Kidney (tissue), 14 donors: ENCODE results near the gene PROSER3. TPM values are rescaled to one million over a fixed set of nuclear protein-coding genes. Genes with fewer than 3 reads are reported as not detected.

ENCODE experiments used
- DNase-seq, 5 donors: peaks; one replicate each; pipeline ENCODE4 v3.0.0-alpha.2; 2013 to 2020
- FAIRE-seq: peaks from 2 replicates; lab custom pipeline; 2012; peaks lifted over from hg19 to GRCh38; lab: Jason Lieb, UNC
- H3K27ac ChIP-seq, 2 donors: one replicate each; pipeline ENCODE4 v1.7.0; 2013; ENCODE audit warnings: low read depth in 2 of 2, low read length in 2 of 2, inconsistent platforms in 1 of 2
- H3K27me3 ChIP-seq: one replicate; pipeline ENCODE4 v1.7.1; 2013; ENCODE audit warnings: low read length, inconsistent platforms; ENCODE audit not compliant: control insufficient read depth, insufficient read depth
- H3K36me3 ChIP-seq, 3 donors: one replicate each; pipeline versions ENCODE4 v1.7.0 to v1.7.1; 2013; ENCODE audit warnings: low read length in 3 of 3, control low read depth in 1 of 3, inconsistent platforms in 1 of 3; ENCODE audit not compliant: insufficient read depth in 3 of 3, control insufficient read depth in 2 of 3
- H3K4me1 ChIP-seq, 3 donors: one replicate each; pipeline versions ENCODE4 v1.7.0 to v1.7.1; 2013; ENCODE audit warnings: low read length in 3 of 3, inconsistent platforms in 1 of 3, low read depth in 1 of 3; ENCODE audit not compliant: control insufficient read depth in 2 of 3, insufficient read depth in 2 of 3
- H3K4me3 ChIP-seq, 3 donors: one replicate each; pipeline versions ENCODE4 v1.7.0 to v1.8.1; 2013; ENCODE audit warnings: low read length in 3 of 3, control low read depth in 1 of 3, inconsistent platforms in 1 of 3
- H3K9ac ChIP-seq, 3 donors: one replicate each; pipeline versions ENCODE4 v1.7.0 to v1.7.1; 2013; ENCODE audit warnings: low read length in 3 of 3, control low read depth in 1 of 3, inconsistent platforms in 1 of 3
- H3K9me3 ChIP-seq, 3 donors: one replicate each; pipeline versions ENCODE4 v1.7.0 to v1.7.1; 2013; ENCODE audit warnings: low read length in 3 of 3, control low read depth in 1 of 3, inconsistent platforms in 1 of 3; ENCODE audit not compliant: control insufficient read depth in 2 of 3, insufficient read depth in 1 of 3
- CTCF ChIP-seq: IDR thresholded peaks from 3 replicates; pipeline ENCODE4 v1.5.1; 2012; ENCODE audit warnings: mild to moderate bottlenecking, moderate library complexity, borderline replicate concordance; ENCODE audit not compliant: insufficient read depth; ENCODE audit errors: extremely low read depth
- intact Hi-C: fragments of 100-400 bp; cut with DNase I; formaldehyde crosslinking; loops from one replicate; pipeline ENCODE4 v1.11.1; 2022
- polyA plus RNA-seq: library from polyadenylated mRNA; stranded (reverse); fragments of 350-450 nt; fragmentation: Illumina TruSeq; extraction: RNeasy Lipid Tissue Mini Kit (QIAGEN cat#74804); gene quantifications from one replicate; pipeline ENCODE4 v1.2.3, GENCODE V29; 2014; ENCODE audit warnings: low read depth, low replicate concordance; ENCODE audit not compliant: insufficient read depth
- total RNA-seq: library from RNA; stranded (reverse); fragmentation: NEBNext Ultra II Directional; extraction: Animal tissue kit (Norgen Biotek cat#: 25700); gene quantifications from one replicate; pipeline ENCODE4 v1.2.1, GENCODE V29; 2021
- donor health status: control.
- donor health status: control.
- donor health status: control.
- donor health status: control.
- donor health status: control.
- donor health status: DM: yes; HTN: yes; CAD: no.
- donor health status: Normal renal cell carcinoma (clear cell type).

Gene PROSER3
- total and polyA plus RNA-seq, 2 donors from 2014 or later, result 2.8 to 34.9 TPM

GRCh38 chr19:35781650-35782049, 23.7 kb downstream of the PROSER3 start:
- no peak overlapping the region for H3K9ac ChIP-seq
- TF ChIP-seq CTCF, result no peak
- intact Hi-C loops, result no loop called here
- H3K36me3 ChIP-seq, result no peaks in the 10 kb centered on the region
- no peaks in the 10 kb centered on the region for H3K4me1 ChIP-seq
- no peak for DNase-seq
- H3K27me3 ChIP-seq, result no peaks in the 10 kb centered on the region
- no peaks in the 10 kb centered on the region for H3K9me3 ChIP-seq
- FAIRE-seq, result no peak
- no peak overlapping the region for H3K27ac ChIP-seq
- no peak overlapping the region for H3K4me3 ChIP-seq

GRCh38 chr19:35782589-35782988, 24.6 kb downstream of the PROSER3 start:
- Histone ChIP-seq H3K36me3 (no peaks in the 10 kb centered on the region), H3K27ac (no peak overlapping the region), H3K9ac (no peak overlapping the region), H3K4me3 (no peak overlapping the region), H3K27me3 (no peaks in the 10 kb centered on the region), H3K4me1 (no peaks in the 10 kb centered on the region), H3K9me3 (no peaks in the 10 kb centered on the region)
- DNase-seq (no peak), FAIRE-seq (no peak)
- intact Hi-C loops, result no loop called here
- no peak for TF ChIP-seq CTCF

- Histone ChIP-seq H3K27ac (no peak overlapping the region), H3K36me3 (no peaks in the 10 kb centered on the region), H3K4me3 (no peak overlapping the region), H3K9me3 (no peaks in the 10 kb centered on the region), H3K4me1 (no peaks in the 10 kb centered on the region), H3K9ac (no peak overlapping the region), H3K27me3 (no peaks in the 10 kb centered on the region)
- DNase-seq (peak in 1 of 5 donors; percentile 52), FAIRE-seq (no peak)
- intact Hi-C loops, result no loop called here
- TF ChIP-seq CTCF, result no peak
Measured at GRCh38 chr19:35783469-35784434, 25.8 kb downstream of the PROSER3 start.
